Measurements from ENCODE around the gene CCDC17.

DNA sequence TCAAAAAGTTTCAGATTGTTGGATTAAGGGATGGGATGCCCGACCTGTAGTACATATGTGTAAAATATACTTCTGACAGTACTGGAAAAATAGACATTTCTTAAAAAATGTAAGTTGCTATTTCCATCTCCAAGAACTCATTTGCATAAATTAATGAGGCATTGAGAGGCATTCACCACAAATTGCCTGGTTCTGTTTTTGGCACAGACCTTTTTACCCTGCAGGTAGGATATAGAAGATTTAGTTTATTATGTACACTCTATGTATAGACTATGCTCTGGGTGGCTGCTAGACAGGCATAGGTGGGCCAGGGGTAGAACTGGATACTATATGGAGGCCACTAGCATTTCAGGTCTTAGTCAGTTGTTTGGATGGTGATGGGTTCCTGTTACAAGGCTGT is 8.0 kb downstream of the CCDC17 start:
- TF ChIP-seq CTCF (IDR thresholded peaks at IDR 0.05; ENCODE audit: borderline replicate concordance, extremely low read depth, low read length, poor library complexity, severe bottlenecking) (no peak), EZH2 (IDR thresholded peaks at IDR 0.05; ENCODE audit: borderline replicate concordance, low read depth, low read length, severe bottlenecking) (no peak)

Measured in DND-41 (cell line).